ENCODE measurements around the gene SPTBN4.
A peak's percentile ranks its signal among the peaks of the same experiment; 100 is the strongest.

The SPTBN4 gene

DNA sequence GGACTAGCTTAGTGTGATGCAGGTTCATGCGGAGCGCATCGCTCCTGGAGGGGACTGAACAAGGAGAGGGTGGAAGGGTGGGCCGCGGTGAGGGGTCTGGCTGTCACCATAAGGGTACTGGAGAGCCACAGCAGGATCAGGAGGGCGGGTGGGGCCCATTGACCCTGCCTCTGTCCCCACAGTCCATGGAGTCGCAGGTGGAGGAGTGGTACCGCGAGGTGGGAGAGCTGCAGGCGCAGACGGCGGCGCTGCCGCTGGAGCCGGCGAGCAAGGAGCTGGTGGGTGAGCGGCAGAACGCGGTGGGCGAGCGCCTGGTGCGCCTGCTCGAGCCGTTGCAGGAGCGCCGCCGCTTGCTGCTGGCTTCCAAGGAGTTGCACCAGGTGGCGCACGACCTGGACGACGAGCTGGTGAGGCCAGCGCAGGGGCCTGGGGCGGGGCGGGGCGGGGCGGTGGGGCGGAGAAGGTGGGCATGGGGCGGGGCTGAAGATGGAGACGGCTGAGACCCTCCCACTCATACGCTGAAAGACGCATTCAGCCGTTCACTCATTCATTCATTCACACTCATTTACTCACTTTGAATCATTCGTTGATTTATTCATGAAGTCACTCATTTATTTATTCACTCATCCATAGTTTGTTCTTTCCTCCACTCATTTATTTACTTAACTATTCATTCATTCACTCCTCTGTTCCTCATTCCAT lies 82.4 kb downstream of the SPTBN4 start:
- peak overlapping the region; percentile 22 for H3K4me3 ChIP-seq (ENCODE audit: insufficient read length, low read depth)
- H3K36me3 ChIP-seq (ENCODE audit: insufficient read depth, insufficient read length, low read length) = no peaks in the 10 kb centered on the region
- peak overlapping the region; percentile 64 for H3K9ac ChIP-seq (ENCODE audit: insufficient read length, low read depth)
- H3K9me3 ChIP-seq (ENCODE audit: insufficient read depth, low read length) = peaks cover 7% of the 10 kb centered on the region; the same call in 1 of the 2 replicates
- H3K27me3 ChIP-seq (ENCODE audit: insufficient read depth, insufficient read length) = peaks cover 32% of the 10 kb centered on the region
- H3K4me1 ChIP-seq (ENCODE audit: insufficient read depth, insufficient read length) = peaks cover 4% of the 10 kb centered on the region
- peak; percentile 69 for DNase-seq (ENCODE audit: low read depth, low spot score)
- TF ChIP-seq ZNF274 (IDR thresholded peaks at IDR 0.05; ENCODE audit: low read depth, low read length) = no peak
- no peak for TF ChIP-seq YY1 (IDR thresholded peaks at IDR 0.05; ENCODE audit: insufficient read depth, insufficient read length)
- TF ChIP-seq SUZ12 (IDR thresholded peaks at IDR 0.05; ENCODE audit: extremely low read depth, insufficient read depth, insufficient read length) = no peak

DNA sequence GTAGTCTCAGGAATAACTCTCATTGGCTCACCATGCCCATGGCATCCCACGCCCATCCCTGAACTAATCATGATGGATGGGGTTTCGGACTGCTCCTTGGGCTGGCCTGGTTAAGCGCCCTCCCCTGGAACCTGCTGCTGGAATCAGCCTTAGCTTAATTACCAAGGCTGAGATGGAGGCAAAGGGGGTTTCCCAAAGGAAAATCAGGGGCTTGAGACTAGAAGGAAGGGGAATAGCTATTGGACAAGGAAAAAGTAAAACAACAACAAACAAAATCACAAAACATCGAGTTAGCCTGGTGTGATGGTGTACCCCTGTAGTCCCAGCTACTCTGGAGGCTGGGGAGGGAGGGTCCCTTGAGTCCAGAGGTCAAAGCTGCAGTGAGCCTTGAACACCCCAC lies 84.2 kb downstream of the SPTBN4 start:
- Histone ChIP-seq H3K9me3 (ENCODE audit: insufficient read depth, low read length) (peaks cover 7% of the 10 kb centered on the region; the same call in 1 of the 2 replicates), H3K36me3 (ENCODE audit: insufficient read depth, insufficient read length, low read length) (no peaks in the 10 kb centered on the region), H3K4me3 (ENCODE audit: insufficient read length, low read depth) (no peak overlapping the region), H3K27me3 (ENCODE audit: insufficient read depth, insufficient read length) (peaks cover 41% of the 10 kb centered on the region), H3K9ac (ENCODE audit: insufficient read length, low read depth) (no peak overlapping the region), H3K4me1 (ENCODE audit: insufficient read depth, insufficient read length) (peaks cover 4% of the 10 kb centered on the region)
- no peak for DNase-seq (ENCODE audit: low read depth, low spot score)
- TF ChIP-seq ZNF274 (IDR thresholded peaks at IDR 0.05; ENCODE audit: low read depth, low read length) (no peak), SUZ12 (IDR thresholded peaks at IDR 0.05; ENCODE audit: extremely low read depth, insufficient read depth, insufficient read length) (no peak), YY1 (IDR thresholded peaks at IDR 0.05; ENCODE audit: insufficient read depth, insufficient read length) (no peak)

DNA sequence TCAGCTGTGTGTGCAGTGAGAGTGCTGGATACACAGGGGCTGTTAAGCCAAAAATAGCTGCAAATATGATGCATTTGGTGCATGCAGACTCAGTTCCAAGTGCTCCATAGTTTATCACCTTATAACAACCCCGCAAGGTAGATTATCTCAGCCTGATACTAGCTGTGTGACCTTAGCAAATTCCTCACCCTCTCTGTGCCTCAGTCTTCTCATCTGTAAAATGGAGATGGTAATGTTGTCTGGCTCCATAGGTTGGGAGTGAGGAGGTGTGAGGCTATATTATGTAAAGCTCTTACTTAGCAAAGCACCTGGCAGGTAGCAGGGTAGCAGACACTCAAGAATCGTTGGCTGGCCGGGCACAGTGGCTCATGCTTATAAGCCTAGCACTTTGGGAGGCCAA lies 86.0 kb downstream of the SPTBN4 start:
- Histone ChIP-seq H3K27me3 (ENCODE audit: insufficient read depth, insufficient read length) (peaks cover 39% of the 10 kb centered on the region), H3K9me3 (ENCODE audit: insufficient read depth, low read length) (no peaks in the 10 kb centered on the region), H3K9ac (ENCODE audit: insufficient read length, low read depth) (no peak overlapping the region), H3K4me1 (ENCODE audit: insufficient read depth, insufficient read length) (peaks cover 4% of the 10 kb centered on the region), H3K4me3 (ENCODE audit: insufficient read length, low read depth) (no peak overlapping the region), H3K36me3 (ENCODE audit: insufficient read depth, insufficient read length, low read length) (no peaks in the 10 kb centered on the region)
- no peak for TF ChIP-seq SUZ12 (IDR thresholded peaks at IDR 0.05; ENCODE audit: extremely low read depth, insufficient read depth, insufficient read length)
- no peak for TF ChIP-seq ZNF274 (IDR thresholded peaks at IDR 0.05; ENCODE audit: low read depth, low read length)
- TF ChIP-seq YY1 (IDR thresholded peaks at IDR 0.05; ENCODE audit: insufficient read depth, insufficient read length) = no peak
- DNase-seq (ENCODE audit: low read depth, low spot score) = no peak

DNA sequence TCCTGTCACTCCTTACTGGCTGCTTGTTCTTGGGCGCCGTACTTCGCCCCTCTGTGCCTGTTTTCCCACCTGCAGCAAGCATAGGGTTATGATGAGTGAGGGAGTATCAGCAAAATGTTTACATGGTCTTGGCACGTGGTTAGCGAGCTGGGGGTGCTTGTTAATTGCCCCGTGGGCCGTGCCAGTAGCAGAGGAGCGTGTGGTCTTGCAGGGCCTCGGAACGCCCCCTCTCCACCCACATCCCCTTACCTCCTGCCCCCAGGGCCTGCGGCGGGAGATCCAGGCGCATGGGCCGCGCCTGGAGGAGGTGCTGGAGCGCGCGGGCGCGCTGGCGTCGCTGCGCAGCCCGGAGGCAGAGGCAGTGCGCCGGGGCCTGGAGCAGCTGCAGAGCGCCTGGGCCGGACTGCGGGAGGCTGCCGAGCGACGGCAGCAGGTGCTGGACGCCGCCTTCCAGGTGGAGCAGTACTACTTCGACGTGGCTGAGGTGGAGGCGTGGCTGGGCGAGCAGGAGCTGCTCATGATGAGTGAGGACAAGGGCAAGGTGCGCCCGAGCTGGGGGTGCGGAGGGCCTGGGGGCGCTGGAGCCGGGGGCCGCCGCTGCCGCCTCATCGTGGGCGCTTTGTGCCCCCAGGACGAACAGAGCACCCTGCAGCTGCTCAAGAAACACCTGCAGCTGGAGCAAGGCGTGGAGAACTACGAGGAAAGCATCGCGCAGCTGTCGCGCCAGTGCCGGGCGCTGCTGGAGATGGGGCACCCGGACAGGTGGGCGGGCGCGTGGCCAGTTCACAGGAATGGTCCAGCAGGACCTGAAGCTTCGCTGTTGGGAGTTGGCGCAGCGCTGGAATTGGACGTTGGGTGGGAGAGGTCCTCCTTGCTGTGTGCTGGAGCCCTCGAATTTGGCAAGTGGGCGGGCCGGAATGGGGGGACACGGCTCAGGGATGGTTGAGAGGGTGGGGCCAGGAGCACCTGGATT lies 87.4 kb downstream of the SPTBN4 start:
- DNase-seq (ENCODE audit: low read depth, low spot score) = no peak

DNA sequence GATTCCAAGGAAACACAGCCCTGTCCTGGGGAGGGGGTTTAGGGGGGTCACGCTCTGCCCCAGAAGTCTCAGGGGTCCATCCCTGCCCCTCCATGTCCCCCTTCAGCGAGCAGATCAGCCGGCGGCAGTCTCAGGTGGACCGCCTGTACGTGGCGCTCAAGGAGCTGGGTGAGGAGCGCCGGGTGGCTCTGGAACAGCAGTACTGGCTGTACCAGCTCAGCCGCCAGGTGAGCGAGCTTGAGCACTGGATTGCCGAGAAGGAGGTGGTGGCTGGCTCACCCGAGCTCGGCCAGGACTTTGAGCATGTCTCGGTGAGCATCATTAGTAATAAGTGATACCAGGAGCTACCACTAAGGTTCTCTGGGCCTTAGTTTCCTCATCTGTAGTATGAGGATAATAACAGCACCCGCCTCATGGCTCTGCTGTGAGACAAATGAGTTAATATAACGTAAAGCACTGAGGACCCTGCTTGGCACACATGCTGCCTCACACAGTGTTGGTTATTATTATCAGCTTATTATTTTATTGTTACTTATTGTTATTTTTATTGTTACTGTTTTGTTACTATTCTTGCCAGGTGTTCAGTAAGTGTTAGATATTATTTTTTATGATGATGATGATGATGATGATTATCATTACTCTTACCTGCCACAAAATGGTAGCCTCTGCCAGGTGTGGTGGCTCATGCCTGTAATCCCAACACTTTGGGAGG lies 89.3 kb downstream of the SPTBN4 start:
- DNase-seq (ENCODE audit: low read depth, low spot score) = no peak
- TF ChIP-seq SUZ12 (IDR thresholded peaks at IDR 0.05; ENCODE audit: extremely low read depth, insufficient read depth, insufficient read length) (no peak), YY1 (IDR thresholded peaks at IDR 0.05; ENCODE audit: insufficient read depth, insufficient read length) (no peak), ZNF274 (IDR thresholded peaks at IDR 0.05; ENCODE audit: low read depth, low read length) (no peak)
- peaks cover 23% of the 10 kb centered on the region for H3K27me3 ChIP-seq (ENCODE audit: insufficient read depth, insufficient read length)
- H3K9me3 ChIP-seq (ENCODE audit: insufficient read depth, low read length) = no peaks in the 10 kb centered on the region
- no peak overlapping the region for H3K4me3 ChIP-seq (ENCODE audit: insufficient read length, low read depth)
- no peaks in the 10 kb centered on the region for H3K4me1 ChIP-seq (ENCODE audit: insufficient read depth, insufficient read length)
- no peak overlapping the region for H3K9ac ChIP-seq (ENCODE audit: insufficient read length, low read depth)
- no peaks in the 10 kb centered on the region for H3K36me3 ChIP-seq (ENCODE audit: insufficient read depth, insufficient read length, low read length)

More for the DNA sequence above, 87.4 kb downstream of the SPTBN4 start:
- Histone ChIP-seq H3K9me3 (ENCODE audit: insufficient read depth, low read length) (no peaks in the 10 kb centered on the region), H3K27me3 (ENCODE audit: insufficient read depth, insufficient read length) (peaks cover 27% of the 10 kb centered on the region), H3K9ac (ENCODE audit: insufficient read length, low read depth) (no peak overlapping the region), H3K4me3 (ENCODE audit: insufficient read length, low read depth) (no peak overlapping the region), H3K4me1 (ENCODE audit: insufficient read depth, insufficient read length) (no peaks in the 10 kb centered on the region), H3K36me3 (ENCODE audit: insufficient read depth, insufficient read length, low read length) (no peaks in the 10 kb centered on the region)
- TF ChIP-seq YY1 (IDR thresholded peaks at IDR 0.05; ENCODE audit: insufficient read depth, insufficient read length) (no peak), ZNF274 (IDR thresholded peaks at IDR 0.05; ENCODE audit: low read depth, low read length) (no peak), SUZ12 (IDR thresholded peaks at IDR 0.05; ENCODE audit: extremely low read depth, insufficient read depth, insufficient read length) (no peak)

DNA sequence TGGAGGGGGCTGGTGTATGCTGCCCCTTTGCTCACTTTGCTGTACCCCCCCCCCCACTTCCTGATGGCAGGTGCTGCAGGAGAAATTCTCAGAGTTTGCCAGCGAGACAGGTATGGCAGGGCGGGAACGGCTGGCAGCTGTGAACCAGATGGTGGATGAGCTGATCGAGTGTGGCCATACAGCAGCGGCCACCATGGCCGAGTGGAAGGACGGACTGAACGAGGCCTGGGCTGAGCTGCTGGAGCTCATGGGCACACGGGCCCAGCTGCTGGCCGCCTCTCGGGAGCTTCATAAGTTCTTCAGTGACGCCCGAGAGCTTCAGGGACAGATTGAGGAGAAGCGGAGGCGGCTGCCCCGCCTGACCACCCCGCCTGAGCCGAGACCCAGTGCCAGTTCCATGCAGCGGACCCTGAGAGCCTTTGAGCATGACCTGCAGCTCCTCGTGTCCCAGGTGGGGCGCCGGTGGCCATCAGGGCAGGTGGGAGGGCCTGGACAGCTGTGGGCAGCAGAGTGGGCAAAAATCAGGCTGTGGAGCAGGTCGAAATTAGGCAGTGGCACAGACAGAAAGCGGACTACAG lies 90.2 kb downstream of the SPTBN4 start:
- no peak for DNase-seq (ENCODE audit: low read depth, low spot score)
- no peaks in the 10 kb centered on the region for H3K4me1 ChIP-seq (ENCODE audit: insufficient read depth, insufficient read length)
- H3K4me3 ChIP-seq (ENCODE audit: insufficient read length, low read depth) = no peak overlapping the region
- H3K27me3 ChIP-seq (ENCODE audit: insufficient read depth, insufficient read length) = peaks cover 23% of the 10 kb centered on the region
- TF ChIP-seq ZNF274 (IDR thresholded peaks at IDR 0.05; ENCODE audit: low read depth, low read length) = no peak
- H3K36me3 ChIP-seq (ENCODE audit: insufficient read depth, insufficient read length, low read length) = no peaks in the 10 kb centered on the region
- peak overlapping the region; percentile 4 for H3K9ac ChIP-seq (ENCODE audit: insufficient read length, low read depth)
- H3K9me3 ChIP-seq (ENCODE audit: insufficient read depth, low read length) = no peaks in the 10 kb centered on the region

Measured in NT2/D1 (cell line).